Thyroid gland (tissue), 4 donors: ENCODE data around the gene MAPK8.

ENCODE experiments used
- CTCF ChIP-seq, 6 experiments: fragments of 200-600 bp in 3 of 6; fragments of 450-650 bp in 3 of 6; sonication (generic) in 3 of 6; IDR thresholded peaks; one replicate each; pipeline ENCODE4 v1.5.1; 2016 to 2019; ENCODE audit warnings: antibody characterized with exemption in 6 of 6, mild to moderate bottlenecking in 2 of 6, inconsistent platforms in 1 of 6, moderate library complexity in 1 of 6
- POLR2A ChIP-seq, 2 donors: fragments of 450-650 bp; IDR thresholded peaks; one replicate each; pipeline ENCODE4 v1.6.1; 2017; ENCODE audit warnings: antibody characterized with exemption in 2 of 2, mild to moderate bottlenecking in 2 of 2, moderate library complexity in 1 of 2

- TF ChIP-seq CTCF (IDR thresholded peaks at IDR 0.05) (no peak), POLR2A (IDR thresholded peaks at IDR 0.05) (peak in 1 of 2 donors; percentile 41)
Measured at GRCh38 chr10:48399056-48399541, 92.6 kb downstream of the MAPK8 start.
